NCI-H2227 (cell line): ENCODE measurements around the gene CRIM1.
"Not testable (repeated sequence)": the region's sequence is repeated elsewhere in the genome, so short reads cannot be mapped to it uniquely, and the experiment has no call there.

Source experiments
- DNase-seq: peaks from one replicate; lab custom pipeline; 2025; ENCODE audit not compliant: unreplicated experiment; lab: John Stamatoyannopoulos, UW

CRIM1 gene

DNA sequence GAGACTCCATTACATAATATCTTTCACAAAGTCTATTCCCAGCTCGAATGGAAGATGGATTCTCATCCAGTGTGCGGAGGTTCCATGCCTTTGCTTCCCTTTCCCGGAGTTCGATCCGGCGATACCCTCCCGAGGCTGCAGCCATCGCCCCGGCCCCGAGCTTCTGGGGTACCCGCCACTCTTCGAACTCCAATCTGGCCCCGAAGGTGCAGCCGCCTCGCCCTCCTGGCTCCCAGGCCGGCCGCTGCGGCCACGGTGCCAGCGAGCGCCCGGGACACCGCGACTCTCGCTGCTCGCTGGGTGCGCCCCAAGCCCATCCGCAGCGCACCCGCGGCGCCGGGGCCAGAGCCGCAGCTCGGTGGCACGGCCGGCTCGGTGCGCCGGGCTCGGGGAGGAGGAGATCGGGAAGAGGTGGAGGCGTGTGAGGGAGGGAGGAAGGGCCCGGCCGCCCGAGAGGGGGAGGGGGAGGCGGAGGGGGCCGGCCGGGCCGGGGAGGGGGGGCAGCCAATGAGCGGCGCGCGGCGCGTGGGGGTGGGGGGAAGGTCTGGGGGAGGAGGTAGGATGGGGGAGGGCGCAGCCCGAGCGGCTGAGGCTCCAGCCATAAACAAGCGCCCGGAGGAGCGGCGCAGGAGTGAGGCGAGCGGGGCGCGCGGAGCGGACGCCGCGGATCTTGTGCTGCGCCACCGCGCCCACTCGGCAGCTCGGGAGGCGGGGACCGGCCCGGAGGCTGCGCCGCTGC lies at the start of gene CRIM1:
TSS of gene CRIM1 (plus strand) at position 628 of the 739 bp plus-strand sequence. CDS start 515 bp downstream, outside the sequence.
- peak; percentile 90 for DNase-seq

- DNase-seq: no peak
These were observed 48.1 kb upstream of the CRIM1 start for GRCh38 chr2:36307441-36307840.

DNA sequence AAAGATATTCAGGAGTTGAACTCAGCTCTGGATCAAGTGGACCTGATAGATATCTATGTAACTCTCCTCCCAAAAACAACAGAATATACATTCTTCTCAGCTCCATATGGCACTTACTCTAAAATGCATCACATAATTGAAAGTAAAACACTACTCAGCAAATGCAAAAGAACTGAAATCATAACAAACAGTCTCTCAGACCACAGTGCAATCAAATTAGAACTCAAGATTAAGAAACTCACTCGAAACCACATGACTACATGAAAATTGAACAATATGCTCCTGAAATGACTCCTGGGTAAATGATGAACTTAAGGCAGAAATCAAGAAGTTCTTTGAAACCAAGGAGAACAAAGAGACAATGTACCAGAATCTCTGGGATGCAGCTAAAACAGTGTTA lies 45.1 kb upstream of the CRIM1 start:
- DNase-seq: not testable (repeated sequence)

DNA sequence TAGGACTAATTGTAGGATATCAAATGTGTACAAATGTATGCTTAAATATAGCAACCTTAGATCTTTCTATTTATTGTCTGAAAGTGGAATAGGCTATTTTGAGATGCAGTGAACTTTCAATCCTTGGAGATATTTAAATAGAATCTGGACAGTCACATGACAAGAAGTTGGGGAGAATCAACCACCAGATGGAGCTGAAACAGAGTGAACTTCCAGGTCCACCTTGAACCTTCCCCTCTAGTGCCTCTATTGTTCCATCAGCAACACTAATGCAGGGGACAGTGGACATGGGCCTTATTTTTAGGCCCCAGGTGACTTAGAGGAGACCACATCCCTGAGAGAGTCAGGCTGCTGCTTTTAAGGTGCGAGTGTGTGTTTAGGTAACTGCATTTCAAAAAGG lies 37.0 kb upstream of the CRIM1 start:
- DNase-seq: no peak

GRCh38 chr2:36322108-36322507 lies 33.5 kb upstream of the CRIM1 start:
- no peak for DNase-seq

DNA sequence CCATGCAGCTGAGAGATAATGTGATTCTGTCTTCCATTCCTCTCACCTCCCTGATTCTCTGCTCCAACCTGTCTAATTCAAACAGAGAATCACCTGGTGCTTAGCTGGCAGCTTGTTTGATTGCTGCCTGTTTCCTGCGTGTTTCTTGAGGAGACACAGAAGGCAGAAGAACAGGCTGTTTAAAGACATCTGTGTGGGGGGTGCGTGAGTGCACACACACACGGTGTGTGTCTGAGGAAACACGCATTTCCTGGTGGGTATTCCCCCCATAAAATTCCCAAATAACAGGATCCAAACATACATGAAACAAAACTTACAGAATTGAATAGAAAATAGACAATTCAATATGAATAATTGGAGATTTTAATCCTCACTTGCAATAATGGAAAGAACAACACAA lies 29.3 kb upstream of the CRIM1 start:
- no peak for DNase-seq

DNA sequence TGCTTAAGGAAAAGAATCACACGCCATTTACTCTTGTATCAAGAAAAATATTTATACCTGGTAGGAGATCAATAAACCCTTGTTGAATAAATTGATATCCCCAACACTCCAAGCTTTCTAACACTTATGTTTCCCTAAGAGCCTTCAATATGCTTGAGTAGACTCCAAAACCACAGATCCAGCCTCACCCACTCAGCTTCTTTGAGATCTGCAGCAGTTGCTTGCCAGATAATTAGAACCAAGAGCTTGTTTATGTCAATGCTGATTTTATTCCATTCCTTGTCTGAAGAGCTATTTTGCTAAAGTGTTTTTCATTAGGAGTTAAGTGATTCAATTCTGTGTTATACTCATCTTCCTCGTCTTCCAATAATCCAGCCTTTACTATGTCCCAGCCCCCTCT lies 26.3 kb upstream of the CRIM1 start:
- DNase-seq: no peak

- DNase-seq: no peak
These were observed 25.7 kb upstream of the CRIM1 start for GRCh38 chr2:36329746-36330472.

DNA sequence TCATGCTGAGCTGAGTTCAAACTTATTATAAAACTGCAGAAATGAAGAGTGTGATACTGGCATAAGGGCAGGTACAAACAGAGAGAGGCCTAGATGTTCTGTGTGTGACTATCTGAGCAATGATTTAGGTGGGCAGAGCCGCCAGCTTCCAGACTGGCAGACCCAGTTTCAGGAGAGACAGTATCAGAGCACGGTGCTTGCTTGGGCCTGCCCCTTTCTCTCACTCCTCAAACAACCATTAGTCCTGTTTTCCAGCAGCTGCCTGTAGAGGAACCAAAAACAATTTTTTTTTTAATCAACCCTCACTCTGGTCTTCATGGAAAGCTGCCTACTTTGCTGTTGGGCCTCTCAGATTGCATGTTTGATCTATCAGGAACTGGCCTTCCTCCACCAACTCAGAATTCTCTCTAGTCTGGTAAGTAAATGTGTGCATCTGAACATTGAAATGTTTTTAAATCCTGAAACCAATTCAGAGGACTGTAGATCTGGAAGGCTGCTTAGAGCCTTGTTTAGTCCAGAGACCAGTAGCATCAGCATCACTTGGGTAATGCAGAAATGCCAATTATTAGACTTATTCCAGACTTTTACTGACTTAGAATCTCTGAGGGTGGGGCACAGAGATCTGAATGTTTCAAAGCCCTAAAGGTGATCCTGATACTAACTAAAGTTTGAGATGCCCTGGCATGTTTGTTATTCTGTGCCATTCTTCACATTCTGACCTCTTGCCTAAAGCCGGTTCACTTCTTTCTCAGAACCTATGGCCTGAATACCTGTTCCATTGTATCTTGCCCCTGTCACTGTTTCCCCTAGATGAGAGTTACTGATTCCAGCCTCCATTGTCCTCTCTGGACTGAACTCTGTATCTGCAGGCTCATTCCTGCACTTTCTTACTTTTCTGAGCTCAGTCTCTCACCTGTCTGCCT lies 24.8 kb upstream of the CRIM1 start:
- no peak for DNase-seq

DNA sequence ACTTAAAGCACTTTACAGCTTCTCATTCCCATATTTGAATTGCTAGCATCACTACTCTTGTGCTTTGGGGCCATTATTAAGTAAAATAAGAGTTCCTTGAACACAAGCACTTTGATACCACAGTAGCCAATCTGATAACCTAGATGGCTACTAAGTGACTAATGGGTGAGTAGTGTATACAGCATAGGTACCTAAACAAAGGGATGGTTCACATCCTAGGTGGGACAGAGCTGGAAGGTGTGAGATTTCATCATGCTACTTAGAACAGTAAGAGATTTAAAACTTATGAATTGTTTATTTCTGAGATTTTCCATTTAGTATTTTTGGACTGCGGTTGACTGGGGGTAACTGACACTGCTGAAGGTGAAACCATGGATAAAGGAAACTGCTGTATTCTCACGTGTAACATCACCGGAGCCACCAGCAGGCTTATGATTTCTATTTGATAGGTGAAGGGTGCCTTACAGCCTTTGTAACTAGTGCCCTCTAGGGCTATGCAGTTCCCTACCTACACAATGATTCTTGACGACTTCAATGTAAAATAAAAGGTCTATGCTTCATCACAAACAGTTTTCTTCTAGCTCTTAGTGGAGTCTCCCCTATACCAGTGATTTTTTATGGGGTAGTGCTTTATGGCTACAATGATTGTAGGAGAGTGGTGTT lies 22.1 kb upstream of the CRIM1 start:
- DNase-seq: no peak

DNA sequence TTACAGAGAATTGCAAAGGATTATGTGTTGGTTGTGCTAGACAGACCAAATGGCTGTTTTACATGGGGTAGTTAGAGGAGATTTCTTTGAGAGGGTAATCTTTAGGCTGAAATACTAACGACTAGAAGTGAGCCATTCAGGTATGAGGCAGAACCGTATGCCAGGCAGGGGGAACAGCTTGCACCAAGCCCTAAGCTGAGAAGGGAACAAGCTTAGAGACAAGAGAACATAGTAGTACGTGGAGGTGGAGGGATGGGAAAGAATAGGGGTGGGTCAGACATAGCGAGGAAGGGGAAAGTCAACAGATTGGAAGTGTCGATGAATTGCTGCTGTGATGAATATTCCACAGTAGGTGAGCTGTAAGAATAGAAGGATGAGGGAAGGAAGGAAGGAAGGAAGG lies 20.0 kb upstream of the CRIM1 start:
- no peak for DNase-seq

DNA sequence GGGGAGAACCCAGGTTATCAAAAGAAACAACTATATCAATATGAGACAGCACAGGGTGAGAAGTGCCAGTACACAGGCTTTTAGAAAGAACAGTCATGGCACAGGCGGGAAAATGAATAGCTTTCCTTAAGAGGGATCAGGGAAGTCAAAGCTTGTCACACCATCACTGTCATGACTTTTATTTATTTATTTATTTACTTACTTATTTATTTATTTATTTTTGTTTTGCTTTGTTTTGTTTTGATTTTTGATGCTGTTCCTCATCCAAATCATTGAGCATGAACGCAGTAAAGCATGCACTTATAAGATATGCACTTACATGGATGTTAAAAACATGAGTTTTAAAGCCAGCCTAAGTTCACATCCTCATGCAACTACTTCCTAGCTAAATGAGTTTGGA lies 19.3 kb upstream of the CRIM1 start:
- DNase-seq: no peak

- DNase-seq: no peak
These were observed 18.2 kb upstream of the CRIM1 start for GRCh38 chr2:36337354-36337753.

GRCh38 chr2:36338124-36338826 lies 17.3 kb upstream of the CRIM1 start:
- no peak for DNase-seq

- no peak for DNase-seq
These were observed 16.8 kb upstream of the CRIM1 start for GRCh38 chr2:36338827-36339145.

DNA sequence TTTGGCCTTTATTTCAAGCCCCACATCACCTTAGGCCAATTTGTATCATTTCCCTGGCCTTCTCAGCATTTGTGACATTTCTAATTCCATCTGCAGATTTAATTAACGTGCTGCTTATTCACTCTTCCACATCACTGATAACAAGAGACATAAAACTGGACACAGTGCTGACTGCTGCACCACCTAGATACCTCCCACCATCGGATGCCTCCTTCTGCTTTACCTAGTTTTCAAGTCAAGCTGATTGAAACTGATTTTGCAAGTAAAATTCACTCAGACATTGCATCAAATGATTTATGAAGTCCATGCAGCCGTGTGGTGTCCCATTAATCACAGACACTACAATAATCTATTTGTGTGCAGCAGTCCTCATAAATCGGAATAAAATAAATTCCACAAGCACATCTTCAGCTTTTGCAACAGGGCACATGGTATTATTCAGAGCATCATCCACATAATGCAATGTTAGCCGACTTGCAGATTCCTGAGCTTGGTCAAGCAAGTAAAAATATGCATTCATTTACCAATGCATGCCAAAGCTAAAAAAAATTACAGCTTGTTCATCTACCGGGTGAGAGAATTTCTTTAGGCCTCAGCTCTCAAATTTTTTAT lies 15.9 kb upstream of the CRIM1 start:
- no peak for DNase-seq

DNA sequence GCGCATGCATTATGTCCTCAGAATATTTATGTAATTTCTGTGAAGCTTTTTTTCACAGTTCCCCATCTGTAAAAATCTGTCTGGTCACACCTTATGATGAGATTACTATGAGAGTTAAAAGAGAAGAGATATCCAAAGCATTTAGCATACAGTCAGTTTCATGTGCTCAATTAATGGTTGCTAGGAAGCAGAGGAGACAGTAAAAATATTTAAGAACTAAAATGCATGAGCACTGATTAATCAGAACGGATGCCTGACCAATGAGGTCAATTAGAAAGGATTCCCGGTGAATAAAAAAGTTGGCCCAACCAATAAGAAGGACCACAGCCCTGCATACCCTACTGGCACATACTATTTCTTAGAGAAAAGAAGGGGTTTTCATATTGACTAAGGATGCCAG lies 12.0 kb upstream of the CRIM1 start:
- DNase-seq: no peak

- DNase-seq: no peak
These were observed 6.9 kb upstream of the CRIM1 start for GRCh38 chr2:36348721-36349120.

DNA sequence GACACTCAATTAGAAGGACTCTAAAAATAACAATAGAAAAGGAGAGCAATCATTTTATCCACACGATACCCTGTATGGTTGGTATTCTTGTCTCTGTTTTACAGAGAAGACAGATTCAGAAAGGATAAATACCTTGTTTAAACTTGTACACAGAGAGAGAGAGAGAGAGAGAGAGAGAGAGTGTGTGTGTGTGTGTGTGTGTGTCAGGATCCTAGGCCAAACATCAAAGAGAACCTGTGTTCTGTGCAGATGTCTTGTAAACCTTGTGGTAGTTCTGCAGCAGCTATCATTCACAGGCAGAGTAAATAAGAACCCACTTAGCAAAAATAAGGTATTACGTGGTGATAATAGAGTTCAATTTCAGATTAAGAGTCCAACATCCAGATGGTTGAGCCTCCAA lies 4.3 kb upstream of the CRIM1 start:
- DNase-seq: no peak

GRCh38 chr2:36351736-36352349 lies 3.7 kb upstream of the CRIM1 start:
- DNase-seq: peak; percentile 33
